Ovary (tissue), 3 donors: ENCODE measurements around the gene PHACTR1.

Experiments
- CTCF ChIP-seq, 3 donors: fragments of 450-650 bp in 2 of 3; fragments of 200-600 bp in 1 of 3; IDR thresholded peaks; one replicate each; pipeline versions ENCODE4 v1.5.1 to v1.8.0; 2016 to 2022; ENCODE audit warnings: antibody characterized with exemption in 3 of 3, mild to moderate bottlenecking in 1 of 3
- EP300 ChIP-seq: sonication (generic); formaldehyde crosslinking; IDR thresholded peaks from one replicate; pipeline ENCODE4 v1.6.1; 2017; ENCODE audit warnings: antibody characterized with exemption
- donor health status: DM: no; HTN: no; CAD: no.

- TF ChIP-seq CTCF (IDR thresholded peaks at IDR 0.05) (no peak), EP300 (no peak)
These were observed 179.2 kb downstream of the PHACTR1 start for GRCh38 chr6:12895721-12896120.
